K562 (cell line): ENCODE data around the gene WWOX.

Source experiments
- ARID3A ChIP-seq: IDR thresholded peaks from 2 replicates; pipeline ENCODE4 v1.6.1; 2012; ENCODE audit warnings: low read depth, low read length, improper control_type of control experiment, borderline replicate concordance
- ELF1 ChIP-seq: fragments of 200-800 bp; sonication (Bioruptor generic); IDR thresholded peaks from 2 replicates; pipeline ENCODE4 v1.6.1; 2016; ENCODE audit warnings: missing genetic modification characterization, missing compliant biosample characterization
- EZH2 ChIP-seq: IDR thresholded peaks from 2 replicates; pipeline ENCODE4 v1.6.1; 2012; ENCODE audit warnings: low read depth, mild to moderate bottlenecking, inconsistent platforms, low read length, borderline replicate concordance
- POLR2A ChIP-seq: fragments of 450-650 bp; conservative IDR thresholded peaks from 2 replicates; pipeline ENCODE4 v1.6.1; 2016
- POLR3A ChIP-seq: IDR thresholded peaks from 2 replicates; pipeline ENCODE4 v1.6.1; 2011; ENCODE audit warnings: borderline replicate concordance, mild to moderate bottlenecking, moderate library complexity; ENCODE audit not compliant: insufficient read length, insufficient read depth; ENCODE audit errors: extremely low read depth
- RAD21 ChIP-seq, 2 experiments: fragments of 250-450 bp in 1 of 2; fragments of 450-650 bp in 1 of 2; sonication (Bioruptor Pico) in 1 of 2; formaldehyde crosslinking in 1 of 2; IDR thresholded peaks in 1 of 2; conservative IDR thresholded peaks in 1 of 2; 2 replicates each; pipeline versions ENCODE4 v1.4.0 to v1.8.0; 2020 to 2022; ENCODE audit warnings: mild to moderate bottlenecking in 2 of 2, moderate library complexity in 1 of 2
- SIX5 ChIP-seq, 2 experiments: IDR thresholded peaks; 2 replicates each; pipeline ENCODE4 v1.6.1; 2011; ENCODE audit warnings: low read length in 2 of 2, borderline replicate concordance in 1 of 2, low read depth in 1 of 2, mild to moderate bottlenecking in 1 of 2, moderate library complexity in 1 of 2; ENCODE audit not compliant: insufficient read depth in 1 of 2

GRCh38 chr16:79195938-79196337 is 1096.5 kb downstream of the WWOX start:
- TF ChIP-seq SIX5 (IDR thresholded peaks at IDR 0.05; ENCODE audit: borderline replicate concordance in 1 of 2, insufficient read depth in 1 of 2, low read depth in 1 of 2, low read length in 2 of 2) (no peak), RAD21 (CRISPR knock-in tag; conservative IDR thresholded peaks at IDR 0.05 in 1 of 2, IDR thresholded peaks at IDR 0.05 in 1 of 2) (no peak), POLR2A (no peak), EZH2 (no peak), POLR3A (no peak), ELF1 (tag) (no peak), ARID3A (no peak)
